ENCODE measurements around the gene PGLYRP2. TPM values are rescaled to one million over a fixed set of nuclear protein-coding genes. Genes with fewer than 3 reads are reported as not detected.

The PGLYRP2 gene
- total RNA-seq, 1 experiment from 2014 or later = not detected

GRCh38 chr19:15428956-15429824, 50.1 kb downstream of the PGLYRP2 start:
- intact Hi-C loops (cut with micrococcal nuclease; ENCODE audit: unreplicated experiment) = no loop called here
- H3K36me3 Mint-ChIP-seq (ENCODE audit: insufficient read depth, unreplicated experiment) = peaks cover 31% of the 10 kb centered on the region
- no TSS peak for BruUV-seq (replicated peaks)

GRCh38 chr19:15427991-15428471, 51.3 kb downstream of the PGLYRP2 start:
- DNase-seq = no peak
- Mint-ChIP-seq H3K27ac (ENCODE audit: unreplicated experiment) (no peak overlapping the region), H3K9me3 (ENCODE audit: unreplicated experiment) (no peaks in the 10 kb centered on the region), H3K36me3 (ENCODE audit: insufficient read depth, unreplicated experiment) (peaks cover 37% of the 10 kb centered on the region), H3K4me3 (ENCODE audit: unreplicated experiment) (no peak overlapping the region), H3K4me1 (ENCODE audit: low read depth, unreplicated experiment) (peaks cover 15% of the 10 kb centered on the region), H3K27me3 (ENCODE audit: insufficient read depth, unreplicated experiment) (no peaks in the 10 kb centered on the region)
- CTCF ChIA-PET = no interaction called here
- intact Hi-C loops (cut with micrococcal nuclease; ENCODE audit: unreplicated experiment) = no loop called here
- H3K9me3 ChIP-seq = no peaks in the 10 kb centered on the region
- POLR2A ChIA-PET = no interaction called here
- no peak for TF ChIP-seq CTCF (IDR thresholded peaks at IDR 0.05; ENCODE audit: insufficient read depth in 1 of 2, low read depth in 1 of 2, low read length in 1 of 2, severe bottlenecking in 1 of 2, unreplicated experiment in 1 of 2)
- no peak overlapping the region for H3K4me3 ChIP-seq (ENCODE audit: low read depth, low read length)
- BruUV-seq (replicated peaks) = no TSS peak
- peaks cover 7% of the 10 kb centered on the region for H3K4me1 ChIP-seq
- H3K27me3 ChIP-seq (replicated peaks; ENCODE audit: control insufficient read depth, insufficient read depth, low read length) = no peaks in the 10 kb centered on the region
- peaks cover 3% of the 10 kb centered on the region for H3K36me3 ChIP-seq (ENCODE audit: control insufficient read depth, insufficient read depth, low read length)

More at GRCh38 chr19:15428956-15429824, 50.1 kb downstream of the PGLYRP2 start:
- no peaks in the 10 kb centered on the region for H3K27me3 Mint-ChIP-seq (ENCODE audit: insufficient read depth, unreplicated experiment)
- DNase-seq = no peak
- H3K9me3 ChIP-seq = no peaks in the 10 kb centered on the region
- TF ChIP-seq CTCF (IDR thresholded peaks at IDR 0.05; ENCODE audit: insufficient read depth in 1 of 2, low read depth in 1 of 2, low read length in 1 of 2, severe bottlenecking in 1 of 2, unreplicated experiment in 1 of 2) = no peak
- H3K4me1 Mint-ChIP-seq (ENCODE audit: low read depth, unreplicated experiment) = peaks cover 22% of the 10 kb centered on the region
- peaks cover 7% of the 10 kb centered on the region for H3K4me1 ChIP-seq
- H3K4me3 ChIP-seq (ENCODE audit: low read depth, low read length) = no peak overlapping the region
- no peak overlapping the region for H3K27ac Mint-ChIP-seq (ENCODE audit: unreplicated experiment)
- no peak overlapping the region for H3K4me3 Mint-ChIP-seq (ENCODE audit: unreplicated experiment)
- POLR2A ChIA-PET = no interaction called here
- CTCF ChIA-PET = no interaction called here
- no peaks in the 10 kb centered on the region for H3K9me3 Mint-ChIP-seq (ENCODE audit: unreplicated experiment)
- no peaks in the 10 kb centered on the region for H3K27me3 ChIP-seq (replicated peaks; ENCODE audit: control insufficient read depth, insufficient read depth, low read length)
- no peaks in the 10 kb centered on the region; the same call in 1 of the 2 replicates for H3K36me3 ChIP-seq (ENCODE audit: control insufficient read depth, insufficient read depth, low read length)

- Histone ChIP-seq H3K4me3 (ENCODE audit: low read depth, low read length) (no peak overlapping the region), H3K36me3 (ENCODE audit: control insufficient read depth, insufficient read depth, low read length) (peaks cover 3% of the 10 kb centered on the region), H3K27me3 (replicated peaks; ENCODE audit: control insufficient read depth, insufficient read depth, low read length) (no peaks in the 10 kb centered on the region), H3K4me1 (peaks cover 7% of the 10 kb centered on the region), H3K9me3 (no peaks in the 10 kb centered on the region)
- Mint-ChIP-seq H3K9me3 (ENCODE audit: unreplicated experiment) (no peaks in the 10 kb centered on the region), H3K27me3 (ENCODE audit: insufficient read depth, unreplicated experiment) (no peaks in the 10 kb centered on the region), H3K36me3 (ENCODE audit: insufficient read depth, unreplicated experiment) (peaks cover 44% of the 10 kb centered on the region), H3K4me1 (ENCODE audit: low read depth, unreplicated experiment) (peaks cover 15% of the 10 kb centered on the region), H3K27ac (ENCODE audit: unreplicated experiment) (no peak overlapping the region), H3K4me3 (ENCODE audit: unreplicated experiment) (no peak overlapping the region)
- TF ChIP-seq CTCF (IDR thresholded peaks at IDR 0.05; ENCODE audit: insufficient read depth in 1 of 2, low read depth in 1 of 2, low read length in 1 of 2, severe bottlenecking in 1 of 2, unreplicated experiment in 1 of 2) = no peak
- CTCF ChIA-PET = no interaction called here
- POLR2A ChIA-PET = no interaction called here
- intact Hi-C loops (cut with micrococcal nuclease; ENCODE audit: unreplicated experiment) = no loop called here
- no peak for DNase-seq
- BruUV-seq (replicated peaks) = no TSS peak
Measured at GRCh38 chr19:15427350-15427700, 52.0 kb downstream of the PGLYRP2 start.
